Forelimb muscle (tissue), 1 donor: ENCODE results near the gene FGFBP3. TPM values are rescaled to one million over a fixed set of nuclear protein-coding genes. Genes with fewer than 3 reads are reported as not detected.

Experiments
- DNase-seq: peaks from one replicate; pipeline ENCODE4 v3.0.0-alpha.2; 2013; ENCODE audit warnings: low read depth
- polyA plus RNA-seq: library from polyadenylated mRNA; unstranded; fragments of 120-200 nt; gene quantifications from one replicate; pipeline ENCODE4 v1.2.1, GENCODE V29; 2013; ENCODE audit not compliant: insufficient read length

FGFBP3 gene
- 2.1 TPM for polyA plus RNA-seq

- DNase-seq, result no peak
Measured at GRCh38 chr10:91909117-91909677, at the start of gene FGFBP3. FGFBP3 (minus strand) TSS chr10:91909486; CDS start chr10:91908969, 517 bp downstream.

GRCh38 chr10:91957091-91957490 is 47.8 kb upstream of the FGFBP3 start:
- no peak for DNase-seq

- no peak for DNase-seq
Measured at GRCh38 chr10:91955114-91955513, 45.8 kb upstream of the FGFBP3 start.

- DNase-seq, result no peak
Measured at GRCh38 chr10:91953600-91954160, 44.4 kb upstream of the FGFBP3 start.

GRCh38 chr10:91944880-91945630 is 35.8 kb upstream of the FGFBP3 start:
- no peak for DNase-seq

GRCh38 chr10:91941426-91941825 is 32.1 kb upstream of the FGFBP3 start:
- DNase-seq, result no peak

- no peak for DNase-seq
Measured at GRCh38 chr10:91939653-91940052, 30.4 kb upstream of the FGFBP3 start.

GRCh38 chr10:91935886-91936285 is 26.6 kb upstream of the FGFBP3 start:
- DNase-seq, result no peak

- no peak for DNase-seq
Measured at GRCh38 chr10:91932737-91933136, 23.5 kb upstream of the FGFBP3 start.

- no peak for DNase-seq
Measured at GRCh38 chr10:91931526-91932190, 22.4 kb upstream of the FGFBP3 start.

- DNase-seq, result no peak
Measured at GRCh38 chr10:91930939-91931338, 21.7 kb upstream of the FGFBP3 start.

GRCh38 chr10:91925022-91925320 is 15.7 kb upstream of the FGFBP3 start:
- DNase-seq, result no peak

- DNase-seq, result no peak
Measured at GRCh38 chr10:91924212-91925021, 15.1 kb upstream of the FGFBP3 start.

- peak; percentile 95 for DNase-seq
Measured at GRCh38 chr10:91923371-91924211, 14.3 kb upstream of the FGFBP3 start, which contains the start of gene BTAF1. BTAF1 (plus strand) TSS chr10:91923770; CDS start chr10:91924077, 307 bp downstream.

- DNase-seq, result no peak
Measured at GRCh38 chr10:91919651-91920050, 10.4 kb upstream of the FGFBP3 start.

GRCh38 chr10:91910467-91910866 is 1.2 kb upstream of the FGFBP3 start:
- DNase-seq, result no peak

- DNase-seq, result peak; percentile 77
Measured at GRCh38 chr10:91908337-91909116, 759 bp downstream of the FGFBP3 start.

GRCh38 chr10:91907914-91908336 is 1.4 kb downstream of the FGFBP3 start:
- DNase-seq, result no peak

GRCh38 chr10:91907033-91907594 is 2.2 kb downstream of the FGFBP3 start:
- no peak for DNase-seq
